T47D (cell line): ENCODE data around the gene FBXO8.
"Not testable (repeated sequence)": the region's sequence is repeated elsewhere in the genome, so short reads cannot be mapped to it uniquely, and the experiment has no call there.

Experiments used
- DNase-seq, 2 experiments: peaks; one replicate each; pipeline versions ENCODE4 v3.0.0 to v3.0.0-alpha.2; 2011 to 2012; ENCODE audit warnings: low read depth in 1 of 2, low spot score in 1 of 2
- JUND ChIP-seq: IDR thresholded peaks from 2 replicates; pipeline ENCODE4 v1.6.1; 2012; ENCODE audit warnings: low read depth
- in situ Hi-C: cut with HindIII; loops from 2 replicates; pipeline ENCODE4 v1.10.0; 2016; ENCODE audit warnings: low sequenced_read_pairs, low pct_unique_long_range_greater_than_20kb

The FBXO8 gene

GRCh38 chr4:174312993-174313392 lies 29.5 kb upstream of the FBXO8 start:
- no peak for TF ChIP-seq JUND
- in situ Hi-C loops, result no loop called here
- DNase-seq, result no peak

GRCh38 chr4:174307694-174308093 lies 24.2 kb upstream of the FBXO8 start:
- in situ Hi-C loops, result no loop called here
- no peak for TF ChIP-seq JUND
- DNase-seq, result no peak

- in situ Hi-C loops, result no loop called here
- no peak for TF ChIP-seq JUND
- DNase-seq, result no peak
Measured at GRCh38 chr4:174305961-174306360, 22.5 kb upstream of the FBXO8 start.

- no peak for TF ChIP-seq JUND
- in situ Hi-C loops, result no loop called here
- DNase-seq, result no peak
Measured at GRCh38 chr4:174304664-174305063, 21.2 kb upstream of the FBXO8 start.

GRCh38 chr4:174303687-174304086 lies 20.2 kb upstream of the FBXO8 start:
- in situ Hi-C loops, result no loop called here
- TF ChIP-seq JUND, result no peak
- no peak for DNase-seq

- in situ Hi-C loops, DNase-seq: not testable (repeated sequence)
Measured at GRCh38 chr4:174295142-174295541, 11.7 kb upstream of the FBXO8 start.

- in situ Hi-C loops, DNase-seq: not testable (repeated sequence)
Measured at GRCh38 chr4:174294641-174295040, 11.2 kb upstream of the FBXO8 start.

GRCh38 chr4:174292473-174292872 lies 9.0 kb upstream of the FBXO8 start:
- in situ Hi-C loops, result no loop called here
- no peak for DNase-seq
- TF ChIP-seq JUND, result no peak

- DNase-seq, result no peak
- no peak for TF ChIP-seq JUND
- in situ Hi-C loops, result no loop called here
Measured at GRCh38 chr4:174286870-174287269, 3.4 kb upstream of the FBXO8 start.

GRCh38 chr4:174284487-174284886 lies 1.0 kb upstream of the FBXO8 start:
- in situ Hi-C loops, result no loop called here
- no peak for TF ChIP-seq JUND
- peak in 1 of 2 experiments; percentile 1 for DNase-seq

- in situ Hi-C loops, result no loop called here
- DNase-seq, result peak; percentile 72 to 94
- TF ChIP-seq JUND, result no peak
Measured at GRCh38 chr4:174282836-174283506, 496 bp downstream of the FBXO8 start.

- no peak for DNase-seq
- no peak for TF ChIP-seq JUND
- in situ Hi-C loops, result no loop called here
Measured at GRCh38 chr4:174281901-174282300, 1.6 kb downstream of the FBXO8 start.

GRCh38 chr4:174281182-174281737 lies 2.2 kb downstream of the FBXO8 start:
- no peak for TF ChIP-seq JUND
- in situ Hi-C loops, result no loop called here
- no peak for DNase-seq
